ENCODE measurements around the gene GNS. TPM values are rescaled to one million over a fixed set of nuclear protein-coding genes. Genes with fewer than 3 reads are reported as not detected.

Gene GNS
- total RNA-seq, 1 experiment from 2014 or later = 85.1 TPM

DNA sequence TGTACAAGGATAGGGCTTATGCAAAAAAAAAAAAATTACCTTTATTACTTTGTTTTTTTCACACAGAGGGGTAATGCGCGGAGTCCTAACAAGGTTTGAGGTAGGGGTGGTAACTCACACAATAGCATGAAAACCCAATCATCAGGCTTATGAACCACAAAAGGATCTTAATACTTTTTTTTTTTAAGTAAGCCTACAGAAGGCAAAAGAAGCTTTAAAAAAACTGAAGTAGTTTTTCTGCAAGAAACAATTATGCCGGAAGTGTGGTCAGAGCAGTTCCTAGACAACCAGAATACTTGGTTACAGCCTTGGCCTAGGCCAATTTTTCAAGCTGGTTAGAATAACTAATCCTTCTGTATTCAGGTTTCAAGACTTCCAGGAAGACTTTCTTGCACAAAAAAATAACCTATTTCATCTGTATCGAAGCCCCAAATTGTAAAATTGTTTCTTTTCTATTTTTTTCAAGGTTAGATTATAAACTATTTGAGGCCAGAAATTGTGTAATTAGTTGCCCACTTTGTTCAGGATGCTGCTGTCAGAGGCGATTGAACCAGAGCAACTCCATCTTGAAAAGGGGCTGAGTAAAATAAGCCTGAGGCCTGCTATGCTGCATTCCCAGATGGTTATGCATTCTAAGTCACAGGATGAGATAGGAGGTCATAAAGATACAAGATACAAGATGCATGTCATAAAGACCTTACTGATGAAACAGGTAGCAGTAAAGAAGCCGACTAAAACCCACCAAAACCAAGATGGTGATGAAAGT, 1.8 kb upstream of the GNS start:
- BruUV-seq (replicated peaks) = no TSS peak
- peaks cover 19% of the 10 kb centered on the region for H3K36me3 Mint-ChIP-seq (ENCODE audit: insufficient read depth, unreplicated experiment)
- H3K9me3 Mint-ChIP-seq (ENCODE audit: low read depth, unreplicated experiment) = no peaks in the 10 kb centered on the region
- no peak overlapping the region for H3K27ac Mint-ChIP-seq (ENCODE audit: unreplicated experiment)
- no peaks in the 10 kb centered on the region for H3K4me1 Mint-ChIP-seq (ENCODE audit: low read depth, unreplicated experiment)
- intact Hi-C loops (cut with micrococcal nuclease; ENCODE audit: unreplicated experiment) = no loop called here
- CTCF ChIA-PET = interaction anchor here (0.6 to 1.0 kb wide), 3 partner anchors 28 to 212 kb away, joined by 3 to 6 read pairs (median 3); no protein-coding TSS in a partner anchor
- H3K27me3 Mint-ChIP-seq (ENCODE audit: unreplicated experiment) = no peaks in the 10 kb centered on the region
- TF ChIP-seq, protein P1, sequence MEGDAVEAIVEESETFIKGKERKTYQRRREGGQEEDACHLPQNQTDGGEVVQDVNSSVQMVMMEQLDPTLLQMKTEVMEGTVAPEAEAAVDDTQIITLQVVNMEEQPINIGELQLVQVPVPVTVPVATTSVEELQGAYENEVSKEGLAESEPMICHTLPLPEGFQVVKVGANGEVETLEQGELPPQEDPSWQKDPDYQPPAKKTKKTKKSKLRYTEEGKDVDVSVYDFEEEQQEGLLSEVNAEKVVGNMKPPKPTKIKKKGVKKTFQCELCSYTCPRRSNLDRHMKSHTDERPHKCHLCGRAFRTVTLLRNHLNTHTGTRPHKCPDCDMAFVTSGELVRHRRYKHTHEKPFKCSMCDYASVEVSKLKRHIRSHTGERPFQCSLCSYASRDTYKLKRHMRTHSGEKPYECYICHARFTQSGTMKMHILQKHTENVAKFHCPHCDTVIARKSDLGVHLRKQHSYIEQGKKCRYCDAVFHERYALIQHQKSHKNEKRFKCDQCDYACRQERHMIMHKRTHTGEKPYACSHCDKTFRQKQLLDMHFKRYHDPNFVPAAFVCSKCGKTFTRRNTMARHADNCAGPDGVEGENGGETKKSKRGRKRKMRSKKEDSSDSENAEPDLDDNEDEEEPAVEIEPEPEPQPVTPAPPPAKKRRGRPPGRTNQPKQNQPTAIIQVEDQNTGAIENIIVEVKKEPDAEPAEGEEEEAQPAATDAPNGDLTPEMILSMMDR (IDR thresholded peaks at IDR 0.05; ENCODE audit: unreplicated experiment) = no peak
- no peak for DNase-seq
- H3K4me3 Mint-ChIP-seq (ENCODE audit: low read depth, unreplicated experiment) = no peak overlapping the region

DNA sequence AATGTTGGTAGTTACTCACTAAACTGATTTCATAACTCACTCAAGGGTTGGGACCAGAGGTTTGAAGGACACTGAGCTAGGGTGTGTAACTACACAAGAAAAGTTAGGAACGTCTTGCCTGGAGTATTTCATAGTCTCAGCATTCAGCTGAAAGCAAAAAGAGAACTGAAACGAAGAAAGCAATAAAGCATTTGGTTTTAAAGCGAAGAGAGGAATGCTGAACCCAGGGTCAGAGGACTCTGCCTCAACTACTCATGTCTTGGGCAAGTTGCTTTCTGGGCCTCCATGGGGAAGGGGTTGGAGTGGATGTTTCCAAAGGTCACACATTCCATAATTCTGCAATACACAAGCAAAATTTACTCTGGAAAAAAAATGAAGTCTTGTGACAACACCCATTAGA, 1.4 kb downstream of the GNS start:
- Mint-ChIP-seq H3K27ac (ENCODE audit: unreplicated experiment) (no peak overlapping the region), H3K27me3 (ENCODE audit: unreplicated experiment) (no peaks in the 10 kb centered on the region), H3K4me1 (ENCODE audit: low read depth, unreplicated experiment) (peaks cover 7% of the 10 kb centered on the region), H3K9me3 (ENCODE audit: low read depth, unreplicated experiment) (no peaks in the 10 kb centered on the region), H3K36me3 (ENCODE audit: insufficient read depth, unreplicated experiment) (peaks cover 19% of the 10 kb centered on the region), H3K4me3 (ENCODE audit: low read depth, unreplicated experiment) (no peak overlapping the region)
- BruUV-seq (replicated peaks) = no TSS peak
- no peak for DNase-seq
- CTCF ChIA-PET = no interaction called here
- intact Hi-C loops (cut with micrococcal nuclease; ENCODE audit: unreplicated experiment) = no loop called here
- TF ChIP-seq, protein P1 (IDR thresholded peaks at IDR 0.05; ENCODE audit: unreplicated experiment) = no peak

DNA sequence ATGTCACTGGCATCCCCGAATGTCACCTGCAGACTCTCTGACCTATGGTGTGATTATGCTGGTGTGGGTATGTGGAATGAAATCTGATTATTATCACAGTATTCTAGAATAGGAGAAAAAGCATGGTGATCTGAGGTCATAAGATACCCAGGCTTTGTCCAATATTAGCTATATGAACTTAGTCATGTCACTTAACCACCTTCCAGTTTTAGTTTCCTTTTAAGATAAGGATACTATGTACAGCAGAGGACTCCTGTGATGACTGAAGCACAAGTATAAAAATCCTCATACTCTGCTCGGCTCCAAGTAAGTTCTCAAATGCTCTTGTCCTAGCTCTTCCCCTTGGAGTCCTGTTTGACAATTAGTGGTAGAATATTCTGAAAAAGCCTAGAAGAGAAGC, 2.8 kb downstream of the GNS start:
- Mint-ChIP-seq H3K27me3 (ENCODE audit: unreplicated experiment) (no peaks in the 10 kb centered on the region), H3K4me3 (ENCODE audit: low read depth, unreplicated experiment) (no peak overlapping the region), H3K4me1 (ENCODE audit: low read depth, unreplicated experiment) (peaks cover 10% of the 10 kb centered on the region), H3K9me3 (ENCODE audit: low read depth, unreplicated experiment) (no peaks in the 10 kb centered on the region), H3K36me3 (ENCODE audit: insufficient read depth, unreplicated experiment) (peaks cover 19% of the 10 kb centered on the region), H3K27ac (ENCODE audit: unreplicated experiment) (no peak overlapping the region)
- CTCF ChIA-PET = no interaction called here
- no TSS peak for BruUV-seq (replicated peaks)
- TF ChIP-seq, protein P1 (IDR thresholded peaks at IDR 0.05; ENCODE audit: unreplicated experiment) = no peak
- intact Hi-C loops (cut with micrococcal nuclease; ENCODE audit: unreplicated experiment) = no loop called here
- DNase-seq = no peak

DNA sequence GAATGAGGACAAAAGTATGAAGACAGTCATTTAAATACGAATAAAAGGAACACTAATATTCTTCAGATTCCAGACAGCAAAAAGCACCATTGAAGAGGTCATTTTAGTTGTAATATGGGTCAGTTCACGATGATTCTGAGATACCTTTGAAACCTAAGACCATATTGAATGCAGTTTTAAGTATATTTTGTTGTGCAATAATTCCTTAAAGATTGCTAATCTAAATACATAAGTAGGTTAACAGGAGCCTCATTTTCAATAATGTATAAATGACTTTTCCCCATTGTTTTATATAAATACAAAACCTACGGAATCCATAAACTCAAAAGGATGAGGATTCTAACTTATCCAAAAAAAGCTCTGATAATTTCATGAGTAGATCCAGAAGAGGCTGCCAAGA, 5.8 kb downstream of the GNS start:
- DNase-seq = no peak
- H3K4me1 Mint-ChIP-seq (ENCODE audit: low read depth, unreplicated experiment) = peaks cover 10% of the 10 kb centered on the region
- peaks cover 9% of the 10 kb centered on the region for H3K36me3 Mint-ChIP-seq (ENCODE audit: insufficient read depth, unreplicated experiment)
- H3K9me3 Mint-ChIP-seq (ENCODE audit: low read depth, unreplicated experiment) = no peaks in the 10 kb centered on the region
- no TSS peak for BruUV-seq (replicated peaks)
- H3K4me3 Mint-ChIP-seq (ENCODE audit: low read depth, unreplicated experiment) = no peak overlapping the region
- TF ChIP-seq, protein P1 (IDR thresholded peaks at IDR 0.05; ENCODE audit: unreplicated experiment) = no peak
- no peaks in the 10 kb centered on the region for H3K27me3 Mint-ChIP-seq (ENCODE audit: unreplicated experiment)
- H3K27ac Mint-ChIP-seq (ENCODE audit: unreplicated experiment) = no peak overlapping the region
- CTCF ChIA-PET = no interaction called here
- intact Hi-C loops (cut with micrococcal nuclease; ENCODE audit: unreplicated experiment) = no loop called here

Data from Calu3 (cell line).